Measurements from ENCODE around the gene CHST8.

The CHST8 gene

DNA sequence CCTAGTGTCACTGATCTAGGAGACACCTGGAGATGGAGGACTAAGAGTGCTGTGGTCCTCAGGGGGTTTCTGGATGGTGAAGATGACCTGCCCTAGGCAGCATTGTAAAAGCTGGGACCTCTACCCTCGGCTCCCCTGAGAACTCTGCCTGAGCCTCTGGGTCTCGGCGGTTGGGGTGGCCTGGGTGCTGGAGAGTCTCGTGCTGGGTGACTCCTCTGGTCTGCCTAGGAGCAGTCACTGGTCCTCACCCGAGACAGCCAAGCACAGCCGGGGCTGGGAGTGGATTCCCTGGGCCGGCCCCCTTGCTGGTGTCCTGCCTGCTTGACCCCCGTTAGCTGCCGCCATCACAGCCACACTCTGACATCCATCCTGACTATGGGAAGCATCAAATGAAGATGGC, 181.6 kb downstream of the CHST8 start:
- TF ChIP-seq, protein P1, sequence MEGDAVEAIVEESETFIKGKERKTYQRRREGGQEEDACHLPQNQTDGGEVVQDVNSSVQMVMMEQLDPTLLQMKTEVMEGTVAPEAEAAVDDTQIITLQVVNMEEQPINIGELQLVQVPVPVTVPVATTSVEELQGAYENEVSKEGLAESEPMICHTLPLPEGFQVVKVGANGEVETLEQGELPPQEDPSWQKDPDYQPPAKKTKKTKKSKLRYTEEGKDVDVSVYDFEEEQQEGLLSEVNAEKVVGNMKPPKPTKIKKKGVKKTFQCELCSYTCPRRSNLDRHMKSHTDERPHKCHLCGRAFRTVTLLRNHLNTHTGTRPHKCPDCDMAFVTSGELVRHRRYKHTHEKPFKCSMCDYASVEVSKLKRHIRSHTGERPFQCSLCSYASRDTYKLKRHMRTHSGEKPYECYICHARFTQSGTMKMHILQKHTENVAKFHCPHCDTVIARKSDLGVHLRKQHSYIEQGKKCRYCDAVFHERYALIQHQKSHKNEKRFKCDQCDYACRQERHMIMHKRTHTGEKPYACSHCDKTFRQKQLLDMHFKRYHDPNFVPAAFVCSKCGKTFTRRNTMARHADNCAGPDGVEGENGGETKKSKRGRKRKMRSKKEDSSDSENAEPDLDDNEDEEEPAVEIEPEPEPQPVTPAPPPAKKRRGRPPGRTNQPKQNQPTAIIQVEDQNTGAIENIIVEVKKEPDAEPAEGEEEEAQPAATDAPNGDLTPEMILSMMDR (IDR thresholded peaks at IDR 0.05): no peak

DNA sequence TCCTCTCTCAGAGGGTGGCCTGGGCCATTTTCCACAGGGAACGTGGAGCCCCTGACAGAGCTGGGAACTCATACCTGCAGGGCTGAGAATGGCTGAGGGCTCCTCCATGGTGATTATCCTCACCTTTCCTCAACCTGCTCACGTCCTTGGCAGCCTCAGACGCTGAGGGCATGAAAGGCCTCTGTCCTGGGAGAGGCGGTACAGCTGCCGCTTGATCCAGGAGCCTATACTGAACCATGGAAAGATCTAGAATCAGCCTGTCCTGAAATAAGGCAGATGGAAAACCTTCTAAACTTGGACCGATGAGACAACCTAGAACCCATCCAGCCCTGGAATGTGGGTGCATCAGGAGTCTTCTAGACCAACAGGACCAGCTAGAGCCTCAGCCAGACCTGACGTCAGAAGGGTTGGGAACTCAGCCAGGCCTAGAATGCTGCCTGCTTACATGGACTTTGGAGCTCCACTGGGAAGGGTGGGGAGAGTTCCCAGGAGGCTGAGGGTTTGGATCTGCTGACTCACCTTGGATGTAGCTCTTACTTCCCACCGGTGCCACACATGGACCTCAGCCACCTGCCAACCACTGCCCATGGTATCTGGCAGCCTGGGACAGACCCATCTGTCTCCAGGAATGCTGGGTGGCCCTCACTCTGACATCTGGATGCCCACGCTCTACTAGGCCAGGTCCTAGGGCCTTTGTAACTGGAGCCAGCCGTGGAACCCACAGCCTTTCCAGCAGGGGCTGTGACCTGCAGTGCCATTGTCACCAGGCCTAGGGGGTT, 182.5 kb downstream of the CHST8 start:
- TF ChIP-seq, protein P1 (IDR thresholded peaks at IDR 0.05): no peak

DNA sequence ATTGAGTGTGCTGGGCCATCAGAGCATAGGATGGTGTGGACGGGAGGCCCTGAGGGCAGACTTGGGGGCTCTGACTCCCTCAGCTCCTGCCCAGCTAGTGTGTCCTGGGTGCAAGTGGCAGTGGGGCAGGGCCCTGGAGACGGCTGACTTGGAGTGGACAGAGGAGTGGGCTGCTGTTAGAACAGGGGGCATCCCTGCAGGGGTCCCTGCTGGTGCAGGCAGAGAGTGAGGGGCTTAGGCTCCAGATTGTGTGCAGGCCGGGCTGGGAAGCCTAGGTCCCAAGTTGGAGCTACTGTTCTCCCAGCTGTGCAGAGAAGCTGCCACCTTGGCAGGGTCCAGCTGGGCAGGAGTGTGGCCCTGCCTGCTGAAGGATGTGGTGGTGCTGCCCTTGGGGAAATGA, 183.6 kb downstream of the CHST8 start:
- TF ChIP-seq, protein P1 (IDR thresholded peaks at IDR 0.05): no peak

DNA sequence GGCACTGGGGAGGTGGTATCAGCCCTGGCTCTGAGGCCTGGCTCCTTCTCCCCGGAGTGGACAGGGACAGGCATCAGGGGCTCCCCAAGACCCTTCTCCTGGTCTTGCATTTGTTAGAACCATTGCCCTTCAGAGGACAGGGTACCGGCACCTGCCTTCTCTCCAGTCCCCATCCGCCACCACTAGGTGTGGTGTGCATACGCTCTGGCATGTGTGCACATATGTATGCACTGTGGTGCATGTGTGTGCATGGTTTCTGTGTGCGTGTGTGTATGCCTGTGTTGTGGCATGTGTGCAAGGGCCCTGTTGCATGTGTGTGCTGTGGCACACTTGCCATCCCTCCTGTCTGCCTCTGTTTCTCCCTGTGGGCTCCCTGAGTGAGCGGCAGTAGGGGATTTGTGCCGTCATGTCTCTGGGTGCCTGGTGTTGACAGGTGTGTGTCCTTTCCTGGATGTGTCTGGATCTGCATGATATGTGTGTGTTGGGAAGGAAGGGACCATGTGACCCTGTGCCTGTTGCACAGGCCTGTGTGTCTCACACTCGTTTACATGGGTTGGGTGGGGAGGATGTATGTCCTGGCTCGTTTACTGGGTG, 184.2 kb downstream of the CHST8 start:
- TF ChIP-seq, protein P1 (IDR thresholded peaks at IDR 0.05): no peak

DNA sequence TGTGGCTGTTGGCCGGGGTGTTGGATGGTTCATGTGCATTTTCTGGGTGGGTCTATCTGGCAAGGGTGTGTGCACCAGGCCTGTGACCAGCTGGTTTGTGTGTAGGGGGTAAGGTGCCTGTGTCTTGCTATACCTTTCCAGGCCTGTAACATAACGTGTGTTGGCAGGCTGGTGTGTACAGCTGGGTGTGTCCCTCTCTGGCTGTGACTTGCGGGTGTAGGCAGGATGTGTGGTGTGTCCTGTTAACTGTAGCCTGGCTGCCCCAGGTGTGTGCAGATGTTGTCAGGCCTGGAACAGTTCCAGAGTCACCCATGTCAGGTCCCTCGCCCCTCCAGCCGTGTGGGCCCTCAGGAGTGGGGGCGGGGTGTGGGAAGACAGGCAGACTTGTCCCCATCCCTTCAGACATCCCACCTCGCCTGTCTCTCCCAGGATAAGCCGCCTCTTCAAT, 184.7 kb downstream of the CHST8 start:
- TF ChIP-seq, protein P1 (IDR thresholded peaks at IDR 0.05): no peak

DNA sequence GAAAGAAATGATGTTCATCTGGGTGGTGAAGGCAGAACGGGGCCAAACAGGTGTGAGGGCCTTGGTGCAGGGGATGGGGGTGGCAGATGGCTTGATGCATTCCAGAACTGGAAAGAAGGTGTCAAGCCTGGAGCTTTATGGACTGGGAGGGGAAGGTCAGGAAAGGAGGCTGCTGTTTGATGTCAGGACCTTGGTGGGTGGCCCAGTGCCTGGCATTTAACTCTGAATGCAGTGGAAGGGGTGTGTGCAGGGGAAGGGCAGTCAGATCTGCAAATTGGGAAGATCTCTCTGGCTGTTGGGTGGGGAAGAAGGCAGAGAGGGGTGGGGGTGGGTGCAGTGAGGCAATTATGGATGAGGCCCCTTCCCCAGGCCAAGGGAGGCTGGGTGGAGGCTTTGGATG, 186.6 kb downstream of the CHST8 start:
- TF ChIP-seq, protein P1 (IDR thresholded peaks at IDR 0.05): no peak

DNA sequence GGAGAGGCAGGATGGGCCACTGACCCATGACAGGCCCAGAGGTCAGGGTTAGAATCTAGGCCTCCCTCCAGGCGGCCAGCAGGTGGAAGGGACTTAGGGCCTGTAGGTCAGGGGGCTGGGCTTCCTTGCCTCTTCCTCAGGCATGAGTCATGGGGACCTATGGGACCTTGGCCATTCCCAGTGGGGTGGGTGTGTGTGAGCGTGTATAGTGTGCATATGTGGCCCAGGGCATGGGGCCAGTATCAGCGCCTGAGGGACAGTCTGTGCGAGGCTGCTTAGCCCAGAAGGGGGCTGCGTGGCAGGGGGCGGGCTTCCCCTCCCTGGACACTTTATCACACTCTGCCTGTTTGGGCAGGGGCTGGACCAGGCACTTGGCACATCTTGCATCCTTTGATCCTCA, 188.2 kb downstream of the CHST8 start:
- TF ChIP-seq, protein P1 (IDR thresholded peaks at IDR 0.05): no peak

Measured in LNCAP (cell line).